C4-2B (cell line): Measurements from ENCODE around the gene CPLX1.

ENCODE experiments used
- H3K27ac ChIP-seq: fragments of 450-650 bp; 2 replicates; pipeline ENCODE4 v1.5.1; 2017
- CTCF ChIP-seq: fragments of 450-650 bp; conservative IDR thresholded peaks from 2 replicates; pipeline ENCODE4 v1.5.1; 2017; ENCODE audit warnings: mild to moderate bottlenecking
- ZFX ChIP-seq: fragments of 450-650 bp; IDR thresholded peaks from 2 replicates; pipeline ENCODE4 v1.6.1; 2017

CPLX1 gene

GRCh38 chr4:835148-836002 is 9.4 kb upstream of the CPLX1 start:
- TF ChIP-seq CTCF (no peak), ZFX (no peak)
- H3K27ac ChIP-seq: no peak overlapping the region

- H3K27ac ChIP-seq: no peak overlapping the region
- TF ChIP-seq CTCF (no peak), ZFX (no peak)
Measured at GRCh38 chr4:834368-835147, 8.6 kb upstream of the CPLX1 start.

- no peak overlapping the region for H3K27ac ChIP-seq
- no peak for TF ChIP-seq ZFX
- no peak for TF ChIP-seq CTCF
Measured at GRCh38 chr4:833731-834367, 7.9 kb upstream of the CPLX1 start.

GRCh38 chr4:833156-833555 is 7.2 kb upstream of the CPLX1 start:
- TF ChIP-seq ZFX: no peak
- TF ChIP-seq CTCF: no peak
- no peak overlapping the region for H3K27ac ChIP-seq

GRCh38 chr4:832536-832935 is 6.6 kb upstream of the CPLX1 start:
- H3K27ac ChIP-seq: no peak overlapping the region
- no peak for TF ChIP-seq CTCF
- no peak for TF ChIP-seq ZFX

- H3K27ac ChIP-seq: no peak overlapping the region
- no peak for TF ChIP-seq ZFX
- TF ChIP-seq CTCF: no peak
Measured at GRCh38 chr4:832108-832507, 6.2 kb upstream of the CPLX1 start.

GRCh38 chr4:831483-831805 is 5.5 kb upstream of the CPLX1 start:
- TF ChIP-seq ZFX: no peak
- TF ChIP-seq CTCF: no peak
- no peak overlapping the region for H3K27ac ChIP-seq
